LNCaP clone FGC (cell line): ENCODE measurements around the gene AEBP2.

Experiments
- DNase-seq: peaks from one replicate; pipeline ENCODE4 v3.0.0-alpha.2; 2011; ENCODE audit warnings: low read depth
- H3K4me3 ChIP-seq: 2 replicates; pipeline ENCODE4 v1.5.1; 2011; ENCODE audit warnings: mild to moderate bottlenecking, low read depth, low read length, control low read depth
- CTCF ChIP-seq: IDR thresholded peaks from 2 replicates; pipeline ENCODE4 v1.5.1; 2012; ENCODE audit warnings: mild to moderate bottlenecking; ENCODE audit not compliant: control insufficient read depth, insufficient read depth; ENCODE audit errors: extremely low read depth

The AEBP2 gene

DNA sequence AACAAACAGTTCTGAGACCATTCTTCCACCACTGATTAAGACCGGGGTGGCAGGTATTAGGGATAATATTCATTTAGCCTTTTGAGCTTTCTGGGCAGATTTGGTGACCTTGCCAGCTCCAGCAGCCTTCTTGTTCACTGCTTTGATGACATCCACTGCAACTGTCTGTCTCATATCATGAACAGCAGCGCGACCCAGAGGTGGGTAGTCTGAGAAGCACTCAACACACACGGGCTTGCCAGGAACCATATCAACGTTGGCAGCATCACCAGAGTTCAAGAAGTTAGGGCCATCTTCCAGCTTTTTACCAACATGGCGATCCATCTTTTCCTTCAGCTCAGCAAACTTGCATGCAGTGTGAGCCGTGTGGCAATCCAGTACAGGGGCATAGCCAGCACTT is 16.9 kb downstream of the AEBP2 start:
- no peak overlapping the region for H3K4me3 ChIP-seq
- DNase-seq: no peak
- no peak for TF ChIP-seq CTCF

DNA sequence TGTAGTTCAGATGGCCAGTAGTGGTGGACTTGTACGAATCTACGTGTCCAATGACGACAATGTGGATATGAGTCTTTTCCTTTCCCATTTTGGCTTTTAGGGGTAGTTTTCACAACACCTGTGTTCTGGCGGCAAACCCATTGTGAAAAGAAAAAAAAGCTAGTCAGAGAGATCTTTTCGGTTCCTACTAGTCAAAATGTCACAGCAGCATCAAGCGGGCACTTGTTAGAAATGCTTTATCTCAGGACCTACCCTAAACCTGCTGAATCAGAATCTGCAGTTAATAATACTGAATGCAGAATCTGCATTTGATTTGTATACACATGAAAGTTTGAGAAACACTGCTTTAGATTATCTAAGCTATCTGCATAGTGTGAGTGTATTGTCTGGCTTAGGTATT is 18.3 kb downstream of the AEBP2 start:
- H3K4me3 ChIP-seq: no peak overlapping the region
- no peak for DNase-seq
- no peak for TF ChIP-seq CTCF

GRCh38 chr12:19458733-19459132 is 19.4 kb downstream of the AEBP2 start:
- no peak overlapping the region for H3K4me3 ChIP-seq
- no peak for TF ChIP-seq CTCF
- no peak for DNase-seq

GRCh38 chr12:19461999-19462398 is 22.7 kb downstream of the AEBP2 start:
- no peak for DNase-seq
- H3K4me3 ChIP-seq: no peak overlapping the region
- TF ChIP-seq CTCF: no peak

- no peak for DNase-seq
- H3K4me3 ChIP-seq: no peak overlapping the region
- TF ChIP-seq CTCF: no peak
Measured at GRCh38 chr12:19462406-19462805, 23.1 kb downstream of the AEBP2 start.

DNA sequence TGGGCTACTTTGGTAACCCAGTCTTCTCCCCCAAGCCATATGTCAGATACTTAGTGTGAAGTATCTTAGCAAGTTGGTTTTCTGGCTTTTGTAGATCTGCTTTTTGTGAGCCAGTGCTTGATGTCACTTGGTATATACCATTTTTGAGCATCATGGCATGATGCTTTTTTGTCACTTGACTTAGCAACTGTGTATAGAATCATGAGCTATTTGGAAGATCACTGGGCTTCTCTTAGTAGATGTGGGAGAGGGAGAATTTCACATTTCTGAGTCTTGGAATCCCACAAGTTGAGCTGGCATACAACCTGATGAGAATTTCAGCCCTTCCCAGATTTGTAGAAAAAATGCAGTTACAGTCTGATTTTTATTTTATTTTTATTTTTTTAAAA is 24.9 kb downstream of the AEBP2 start:
- no peak overlapping the region for H3K4me3 ChIP-seq
- TF ChIP-seq CTCF: no peak
- no peak for DNase-seq

DNA sequence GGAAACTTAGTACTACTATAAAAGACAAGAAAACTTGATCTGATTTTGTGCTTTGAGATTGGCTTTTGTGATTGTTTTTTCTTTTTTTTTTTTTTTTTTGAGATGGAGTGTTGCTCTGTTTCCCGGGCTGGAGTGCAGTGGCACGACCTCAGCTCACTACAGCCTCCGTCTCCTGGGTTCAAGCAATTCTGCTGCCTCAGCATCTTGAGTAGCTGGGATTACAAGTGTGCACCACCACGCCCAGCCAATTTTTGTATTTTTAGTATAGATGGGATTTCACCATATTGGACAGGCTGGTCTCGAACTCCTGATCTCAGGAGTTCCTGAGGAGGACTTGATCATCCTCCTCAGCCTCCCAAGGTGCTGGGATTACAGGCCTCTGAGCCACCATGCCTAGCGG is 26.4 kb downstream of the AEBP2 start:
- TF ChIP-seq CTCF: no peak
- no peak for DNase-seq
- no peak overlapping the region for H3K4me3 ChIP-seq
